Skin of body (tissue), 2 donors: ENCODE results near the gene HOXA4. TPM values are rescaled to one million over a fixed set of nuclear protein-coding genes. Genes with fewer than 3 reads are reported as not detected.
A peak's percentile ranks its signal among the peaks of the same experiment; 100 is the strongest.

Experiments used
- DNase-seq: peaks from one replicate; lab custom pipeline; 2025; lab: John Stamatoyannopoulos, UW
- total RNA-seq: library from RNA; depleted of rRNA; stranded (reverse); fragments of >200 nt; gene quantifications from one replicate; pipeline ENCODE4 v1.2.3, GENCODE V29; 2014

HOXA4 gene
- total RNA-seq, 1 donor from 2014 or later, result 0.69 TPM

GRCh38 chr7:27158436-27159265, 28.1 kb upstream of the HOXA4 start:
- DNase-seq, result no peak

DNA sequence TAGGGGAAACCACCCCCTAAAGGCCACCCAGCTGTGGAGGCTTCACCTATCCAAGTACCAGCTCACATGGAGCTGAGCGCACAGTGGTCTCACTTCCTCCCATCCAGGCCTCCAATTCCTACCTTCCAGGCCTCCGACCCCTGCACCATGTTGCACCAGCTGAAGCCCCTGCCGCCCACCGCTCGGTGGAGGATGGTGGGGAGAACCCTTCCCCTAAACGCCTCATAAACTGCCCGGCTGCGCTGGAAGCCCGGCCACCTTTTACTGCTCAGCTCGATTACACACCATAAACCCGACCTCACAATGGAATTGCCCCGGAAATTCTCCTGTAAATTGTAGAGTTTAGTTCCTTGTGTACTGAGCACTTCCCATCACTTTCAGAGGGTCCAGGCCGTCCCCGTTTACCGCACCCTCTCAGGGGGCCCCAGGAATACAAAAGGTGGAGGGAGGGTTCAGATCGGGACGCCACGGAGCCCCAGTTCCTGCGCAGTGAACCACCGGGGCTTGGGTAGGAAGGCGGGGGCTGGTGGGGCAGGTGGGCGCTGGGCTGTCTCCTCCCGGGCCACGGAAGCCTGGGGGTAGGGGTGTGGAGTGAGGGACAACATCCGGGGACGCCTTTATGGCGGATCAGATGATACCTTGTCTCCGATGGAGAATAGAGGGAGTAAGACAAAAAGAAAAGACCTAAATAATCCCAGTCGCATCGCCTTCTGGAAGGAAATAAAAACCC, 27.3 kb upstream of the HOXA4 start:
- no peak for DNase-seq

DNA sequence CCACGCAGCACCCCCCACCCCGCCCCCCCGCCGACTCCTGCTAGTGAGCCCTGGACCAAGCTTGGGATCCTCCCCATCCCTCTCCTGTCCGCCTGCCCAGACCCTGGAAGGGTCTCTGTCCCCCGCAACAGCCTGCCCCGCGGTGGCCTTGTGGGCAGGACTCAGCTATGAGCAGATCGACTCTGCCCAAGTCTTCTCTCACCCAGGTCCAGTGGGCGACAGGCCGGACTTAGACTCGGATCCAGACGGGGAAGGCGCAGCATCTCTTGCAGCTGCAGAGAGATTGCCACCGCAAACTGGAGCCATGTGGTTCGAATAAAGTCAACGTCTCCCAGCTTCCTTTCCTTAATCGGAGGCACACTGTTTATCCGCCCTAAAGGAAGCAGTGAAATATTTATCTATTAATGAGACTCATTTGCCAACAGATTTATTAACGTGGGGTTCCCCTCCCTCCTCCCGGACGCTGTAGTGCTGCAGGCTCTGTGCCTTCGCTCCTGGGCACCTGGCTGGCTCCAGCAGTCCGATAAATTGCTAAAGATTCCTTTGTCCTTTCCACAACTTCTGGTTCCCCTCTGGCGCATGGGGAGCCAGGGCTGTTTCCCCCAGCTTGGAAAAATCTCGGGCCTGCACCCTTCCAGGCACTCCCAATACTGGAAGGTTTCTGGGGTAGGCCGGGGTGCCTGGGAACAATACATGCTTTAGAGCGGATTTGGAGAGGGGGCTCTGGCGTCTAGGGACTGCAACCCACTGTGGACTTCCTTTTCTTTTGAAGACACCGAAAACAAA, 26.6 kb upstream of the HOXA4 start:
- DNase-seq, result no peak

DNA sequence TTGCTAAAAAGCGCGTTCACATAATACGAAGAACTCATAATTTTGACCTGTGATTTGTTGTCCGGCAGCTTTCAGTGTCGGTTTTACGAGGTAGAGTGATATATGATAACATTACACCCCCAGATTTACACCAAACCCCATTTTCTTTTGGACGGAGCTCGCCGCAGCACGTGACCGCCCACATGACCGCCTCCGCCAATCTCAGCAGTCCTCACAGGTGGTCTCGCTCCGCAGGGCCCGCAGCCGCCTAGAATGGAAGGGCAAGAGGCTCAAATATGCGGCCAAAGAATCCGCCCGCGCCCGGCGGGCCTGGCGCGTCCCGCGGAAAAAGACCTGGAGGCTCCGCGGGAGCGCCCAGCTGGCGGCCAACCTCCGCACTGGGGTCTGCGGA, 25.9 kb upstream of the HOXA4 start, which contains the start of gene HOXA7:
Gene HOXA7 (minus strand): TSS at position 168 of the 391 bp plus-strand sequence. CDS start 130 bp downstream, at position 38.
- DNase-seq, result no peak

DNA sequence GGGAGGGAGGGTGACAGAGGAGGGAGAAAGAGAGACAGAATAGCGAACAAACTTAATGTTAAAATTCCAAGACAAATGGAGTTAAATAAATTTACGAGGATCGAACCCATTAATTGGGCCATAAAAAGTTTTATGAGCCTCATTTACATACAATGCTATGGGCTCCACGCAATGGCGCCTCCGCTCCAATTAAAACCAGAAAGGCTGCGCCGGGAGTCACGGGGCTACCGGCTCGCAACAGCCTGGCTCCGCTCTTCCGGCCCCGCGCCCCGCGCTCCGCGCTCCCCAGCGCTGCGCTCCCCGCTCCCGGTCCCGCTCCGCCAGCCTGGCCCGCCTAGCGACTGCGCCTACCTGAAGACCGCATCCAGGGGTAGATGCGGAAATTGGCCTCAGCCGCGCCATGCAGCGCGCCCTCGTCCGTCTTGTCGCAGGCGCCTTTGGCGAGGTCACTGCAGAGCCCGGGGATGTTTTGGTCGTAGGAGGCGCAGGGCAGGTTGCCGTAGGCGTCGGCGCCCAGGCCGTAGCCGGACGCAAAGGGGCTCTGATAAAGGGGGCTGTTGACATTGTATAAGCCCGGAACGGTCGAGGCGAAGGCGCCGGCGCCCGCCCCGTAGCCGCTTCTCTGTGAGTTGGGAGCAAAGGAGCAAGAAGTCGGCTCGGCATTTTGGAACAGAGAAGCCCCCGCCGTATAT, 25.4 kb upstream of the HOXA4 start:
- DNase-seq, result no peak

GRCh38 chr7:27154901-27155815, 24.6 kb upstream of the HOXA4 start:
- DNase-seq, result no peak

GRCh38 chr7:27154369-27154768, 23.8 kb upstream of the HOXA4 start:
- no peak for DNase-seq

DNA sequence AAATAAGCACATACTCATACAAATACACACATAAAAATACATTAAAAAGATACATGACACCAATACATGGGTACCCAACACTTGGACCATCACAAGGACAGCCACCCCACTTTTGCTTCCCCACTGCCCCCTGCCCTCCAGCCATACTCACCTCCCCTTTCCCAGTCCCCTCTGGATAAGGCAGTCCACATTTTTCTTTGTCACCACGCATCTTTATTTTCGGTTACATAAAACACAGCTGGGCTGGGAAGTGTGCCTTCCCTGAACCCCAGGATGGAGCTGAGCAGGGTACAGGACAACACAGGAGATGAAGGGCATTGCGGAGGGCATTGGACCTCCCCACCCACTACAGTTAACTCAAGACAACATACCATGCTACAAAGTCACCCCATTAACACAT, 23.0 kb upstream of the HOXA4 start:
- no peak for DNase-seq

DNA sequence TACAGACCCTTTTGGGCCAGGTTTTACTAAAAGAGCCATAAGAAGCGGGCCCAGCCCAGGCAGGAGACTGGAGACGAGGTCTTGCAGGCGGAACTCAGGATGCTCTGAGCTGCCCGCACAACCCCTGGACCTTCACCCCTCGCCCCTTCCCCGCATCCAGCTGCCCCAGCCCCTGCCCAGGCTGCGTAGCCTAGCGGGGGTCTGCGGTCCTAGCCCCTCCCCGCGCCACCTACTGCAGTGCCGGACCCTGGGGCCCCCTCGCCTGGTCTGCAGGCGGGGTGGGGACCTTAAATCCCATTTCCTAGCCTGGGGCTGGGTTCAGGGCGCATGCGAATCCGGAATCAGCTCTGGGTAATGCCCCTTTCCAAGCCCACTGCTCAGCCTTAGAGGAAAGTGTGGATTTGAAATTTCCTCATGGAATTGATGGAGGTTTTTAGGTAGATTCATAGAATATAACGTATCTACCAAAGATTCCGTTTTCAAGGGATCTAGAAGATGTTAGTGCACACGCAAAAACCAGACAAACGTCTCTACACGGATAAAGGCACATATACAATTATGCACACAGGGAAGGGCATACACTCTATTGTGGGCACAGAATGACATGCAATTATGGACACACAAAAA, 22.4 kb upstream of the HOXA4 start:
- no peak for DNase-seq

DNA sequence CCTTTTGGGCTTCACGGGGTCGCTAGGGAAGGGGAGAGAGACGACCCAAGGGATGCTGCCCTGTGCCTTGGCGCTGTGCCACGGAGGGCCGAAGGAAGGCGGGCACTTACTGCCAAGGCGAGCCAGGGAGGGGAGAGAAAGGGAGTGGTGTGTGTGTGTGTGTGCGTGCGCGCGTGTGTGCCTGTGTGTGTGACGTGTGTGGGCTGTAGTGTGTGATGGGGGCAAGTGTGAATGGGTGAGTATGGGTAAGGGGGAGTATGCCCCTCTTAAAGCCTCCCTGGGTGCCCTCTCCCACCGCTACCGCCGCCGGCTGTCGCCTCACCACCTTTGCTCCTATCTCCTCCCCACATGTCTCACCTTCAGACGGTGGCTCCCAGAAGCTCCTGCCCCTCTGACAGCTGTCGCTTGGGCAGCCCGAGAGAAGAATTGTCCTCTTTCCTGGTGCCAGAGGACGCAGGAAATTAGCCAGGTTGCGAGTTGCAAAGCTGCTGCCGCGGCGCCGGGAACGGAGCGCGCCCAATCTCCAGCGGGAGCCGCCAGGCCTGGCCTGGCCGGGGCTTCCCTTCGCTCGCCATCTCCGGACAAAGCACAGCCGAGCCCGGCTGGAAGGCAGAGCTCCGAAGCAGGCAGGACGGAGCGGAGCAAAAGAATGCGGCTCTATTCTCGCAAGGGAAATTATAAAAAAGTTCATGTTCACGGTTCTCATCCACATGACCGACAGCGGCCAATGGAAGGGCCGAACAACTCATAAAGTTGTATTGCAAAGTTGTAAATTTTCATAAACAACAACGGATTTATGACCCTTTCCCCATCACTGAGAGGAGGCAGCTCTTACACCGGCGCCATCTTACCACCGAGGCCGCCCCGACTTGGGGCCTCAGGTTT, 21.6 kb upstream of the HOXA4 start, which contains the start of gene HOXA3:
Gene HOXA3 (minus strand): TSS at position 653 of the 885 bp plus-strand sequence. CDS start 41,943 bp downstream, outside the sequence.
- DNase-seq, result peak; percentile 62

DNA sequence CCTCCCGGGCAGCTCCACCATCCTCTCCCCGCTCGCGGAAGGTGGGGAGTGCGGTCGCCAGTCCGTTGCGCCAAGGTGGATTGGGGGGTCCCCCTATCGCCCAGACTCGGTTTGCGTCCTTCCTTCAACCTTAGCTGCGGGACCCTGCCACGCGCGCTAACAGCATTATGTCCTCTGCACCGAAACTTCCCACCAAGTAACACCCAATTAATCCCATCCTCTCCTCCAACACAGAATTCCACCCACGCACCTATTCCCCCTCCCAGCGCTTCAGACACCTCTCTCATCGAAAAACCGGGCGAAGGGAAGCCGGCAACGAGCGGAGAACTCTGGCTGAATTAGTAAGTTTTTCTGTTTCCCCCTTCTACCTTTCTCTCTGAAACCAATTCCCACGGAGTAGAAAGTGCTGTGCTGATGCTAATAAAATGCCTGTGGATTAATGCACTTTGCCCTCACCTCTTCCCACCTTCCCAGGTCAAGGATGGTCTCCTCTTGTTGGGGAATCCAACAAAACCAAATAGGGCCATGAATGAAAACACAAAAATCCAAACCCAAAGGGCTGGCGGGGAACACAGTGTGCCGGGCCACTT, 20.9 kb upstream of the HOXA4 start:
- no peak for DNase-seq

- DNase-seq, result peak; percentile 73
These were observed 20.2 kb upstream of the HOXA4 start for GRCh38 chr7:27150568-27151340.

GRCh38 chr7:27149842-27150567, 19.4 kb upstream of the HOXA4 start:
- no peak for DNase-seq

GRCh38 chr7:27148756-27149641, 18.4 kb upstream of the HOXA4 start:
- DNase-seq, result no peak

GRCh38 chr7:27148031-27148755, 17.6 kb upstream of the HOXA4 start:
- DNase-seq, result no peak
